ENCODE results near the gene GYS2. TPM values are rescaled to one million over a fixed set of nuclear protein-coding genes. Genes with fewer than 3 reads are reported as not detected.
A peak's percentile ranks its signal among the peaks of the same experiment; 100 is the strongest.

GYS2 gene
- total and polyA plus RNA-seq, 9 of the 15 experiments (the other 6 are each of a cell fraction or from before 2014, with no cell fraction given), result not detected

DNA sequence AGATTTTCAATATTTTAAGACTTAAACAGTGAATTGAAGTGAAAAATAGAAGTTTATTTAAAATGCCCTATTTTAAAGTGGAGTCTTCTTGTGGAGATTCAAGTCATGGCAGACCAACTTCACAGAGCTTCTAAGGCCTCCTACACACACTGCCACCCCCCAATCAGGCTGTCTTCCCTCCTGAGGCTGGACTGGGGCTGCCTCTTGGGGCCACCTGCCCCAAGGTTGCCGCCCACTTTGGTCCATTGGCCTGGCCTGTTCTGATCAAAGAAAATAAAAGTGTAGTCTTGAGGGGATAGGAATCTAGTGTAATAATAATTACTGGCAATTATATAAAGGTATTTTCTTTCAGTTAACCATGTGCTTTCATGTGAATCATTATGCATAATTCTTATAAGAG, 101.8 kb downstream of the GYS2 start:
- ChIA-PET CTCF (ENCODE audit: low intra/inter-chr PET ratio) (no interaction called here), POLR2A (interaction anchor here (2.3 kb wide), 1 partner anchor 8 kb away, joined by 12 read pairs; no protein-coding TSS in a partner anchor)
- Histone ChIP-seq H3K9me3 (replicated peaks; ENCODE audit: control insufficient read depth, insufficient read depth, low read depth, low read length) (no peaks in the 10 kb centered on the region), H3K27ac (ENCODE audit: extremely low read depth, low read depth, low read length) (no peak overlapping the region), H3K4me2 (ENCODE audit: insufficient read depth, low read length) (peak overlapping the region; percentile 89), H3K27me3 (ENCODE audit: control insufficient read depth in 2 of 2, insufficient read depth in 2 of 2, low read length in 2 of 2) (no peaks in the 10 kb centered on the region), H3K9ac (ENCODE audit: insufficient read depth in 1 of 2, low read depth in 2 of 2, low read length in 2 of 2) (peak overlapping the region; percentile 83 to 96), H3K9me1 (ENCODE audit: control insufficient read depth, insufficient read depth, low read length) (no peaks in the 10 kb centered on the region), H3K4me1 (replicated peaks in 1 of 2; ENCODE audit: control insufficient read depth in 2 of 2, insufficient read depth in 2 of 2, low read length in 2 of 2) (peaks cover 0 to 13% of the 10 kb centered on the region in 2 experiments; a peak in 2 of 5 replicates), H2AFZ (ENCODE audit: low read depth, low read length) (no peak overlapping the region), H3K79me2 (ENCODE audit: control insufficient read depth, insufficient read depth, low read length) (peaks cover 61% of the 10 kb centered on the region), H3K36me3 (ENCODE audit: control insufficient read depth, insufficient read depth, low read length) (peaks cover 13% of the 10 kb centered on the region; the same call in 2 of the 3 replicates), H4K20me1 (replicated peaks; ENCODE audit: control insufficient read depth, insufficient read depth, low read length) (0 out of 2 replicates have a peak, but pooled peaks cover 3% of the 10 kb centered on the region), H3K4me3 (peak overlapping the region; percentile 100)
- TSS peak; percentile 40 for BruUV-seq (replicated peaks)
- intact Hi-C loops (cut with micrococcal nuclease) (loop anchor here (5.0 to 10.0 kb wide), 2 partner anchors 152 to 174 kb away; partner anchors contain the start of gene LDHB), in situ Hi-C loops (cut with MboI) (no loop called here)
- TF ChIP-seq, protein P1, sequence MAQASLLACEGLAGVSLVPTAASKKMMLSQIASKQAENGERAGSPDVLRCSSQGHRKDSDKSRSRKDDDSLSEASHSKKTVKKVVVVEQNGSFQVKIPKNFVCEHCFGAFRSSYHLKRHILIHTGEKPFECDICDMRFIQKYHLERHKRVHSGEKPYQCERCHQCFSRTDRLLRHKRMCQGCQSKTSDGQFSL (CRISPR knock-in tag; IDR thresholded peaks at IDR 0.05), result no peak
- TF ChIP-seq, protein P1 (tag; IDR thresholded peaks at IDR 0.05), result no peak
- no peak for TF ChIP-seq MYBL2 (IDR thresholded peaks at IDR 0.05; ENCODE audit: low read depth)
- no peak for TF ChIP-seq MYBL2 (CRISPR knock-in tag; IDR thresholded peaks at IDR 0.05; ENCODE audit: borderline replicate concordance)
- TF ChIP-seq, protein P2, sequence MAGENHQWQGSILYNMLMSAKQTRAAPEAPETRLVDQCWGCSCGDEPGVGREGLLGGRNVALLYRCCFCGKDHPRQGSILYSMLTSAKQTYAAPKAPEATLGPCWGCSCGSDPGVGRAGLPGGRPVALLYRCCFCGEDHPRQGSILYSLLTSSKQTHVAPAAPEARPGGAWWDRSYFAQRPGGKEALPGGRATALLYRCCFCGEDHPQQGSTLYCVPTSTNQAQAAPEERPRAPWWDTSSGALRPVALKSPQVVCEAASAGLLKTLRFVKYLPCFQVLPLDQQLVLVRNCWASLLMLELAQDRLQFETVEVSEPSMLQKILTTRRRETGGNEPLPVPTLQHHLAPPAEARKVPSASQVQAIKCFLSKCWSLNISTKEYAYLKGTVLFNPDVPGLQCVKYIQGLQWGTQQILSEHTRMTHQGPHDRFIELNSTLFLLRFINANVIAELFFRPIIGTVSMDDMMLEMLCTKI (IDR thresholded peaks at IDR 0.05; ENCODE audit: partially characterized antibody), result no peak
- TF ChIP-seq POLR2G (IDR thresholded peaks at IDR 0.05; ENCODE audit: low read depth, low read length), result no peak
- TF ChIP-seq NR2C1 (IDR thresholded peaks at IDR 0.05), result no peak
- TF ChIP-seq NR2C1 (tag; IDR thresholded peaks at IDR 0.05), result no peak
- 40% methylated on average over 1 of the region's 1 CpG for WGBS (ENCODE audit: insufficient coverage, low coverage, missing lambda C conversion rate)
- DNase-seq (ENCODE audit: extremely low read depth in 1 of 4, low spot score in 3 of 4) (peak in 1 of 4 experiments; percentile 16), FAIRE-seq (no peak), ATAC-seq (peak; percentile 25; the same call in 1 of the 3 replicates)

Data from K562 (cell line).